SK-N-SH treated with all-trans-retinoic acid at 6 μM for 48 hours (cell line): ENCODE data around the gene ACTR1A.

Source experiments
- ATAC-seq: fragments of 200-7000 bp; cut with Tn5 transposase; 3 replicates; pipeline ENCODE4 v1.9.1; 2020; ENCODE audit warnings: mild to moderate bottlenecking, moderate library complexity
- ARNTL ChIP-seq: fragments of 450-650 bp; formaldehyde crosslinking; IDR thresholded peaks from 2 replicates; pipeline ENCODE4 v1.5.0; 2020; ENCODE audit warnings: low read depth, mild to moderate bottlenecking, moderate library complexity, borderline replicate concordance
- BACH2 ChIP-seq: fragments of 250-450 bp; sonication (Bioruptor Pico); IDR thresholded peaks from 2 replicates; pipeline ENCODE4 v1.9.0; 2021; ENCODE audit warnings: mild to moderate bottlenecking, borderline replicate concordance
- CSDC2 ChIP-seq: fragments of 250-450 bp; sonication (Bioruptor Pico); IDR thresholded peaks from 2 replicates; pipeline ENCODE4 v1.5.0; 2020; ENCODE audit warnings: mild to moderate bottlenecking, moderate library complexity
- ESRRG ChIP-seq: fragments of 250-450 bp; sonication (Bioruptor Pico); IDR thresholded peaks from 2 replicates; pipeline ENCODE4 v1.6.1; 2021; ENCODE audit warnings: mild to moderate bottlenecking
- GLIS3 ChIP-seq: fragments of 250-450 bp; sonication (Bioruptor Pico); IDR thresholded peaks from 2 replicates; pipeline ENCODE4 v1.5.0; 2020; ENCODE audit warnings: mild to moderate bottlenecking, moderate library complexity
- ISL1 ChIP-seq: fragments of 250-450 bp; sonication (Bioruptor Pico); IDR thresholded peaks from 2 replicates; pipeline ENCODE4 v2.1.2; 2022; ENCODE audit warnings: mild to moderate bottlenecking, moderate library complexity
- PPARA ChIP-seq: fragments of 250-450 bp; sonication (Bioruptor Pico); IDR thresholded peaks from 2 replicates; pipeline ENCODE4 v1.5.0; 2020; ENCODE audit warnings: mild to moderate bottlenecking, borderline replicate concordance
- RARB ChIP-seq: fragments of 250-450 bp; sonication (Bioruptor Pico); IDR thresholded peaks from 2 replicates; pipeline ENCODE4 v1.8.0; 2021; ENCODE audit warnings: mild to moderate bottlenecking, moderate library complexity
- SNAI2 ChIP-seq: fragments of 250-450 bp; sonication (Bioruptor Pico); IDR thresholded peaks from 2 replicates; pipeline ENCODE4 v1.5.0; 2020; ENCODE audit warnings: mild to moderate bottlenecking, moderate library complexity
- TCF4 ChIP-seq: fragments of 250-450 bp; sonication (Bioruptor Pico); IDR thresholded peaks from 2 replicates; pipeline ENCODE4 v1.8.0; 2021; ENCODE audit warnings: mild to moderate bottlenecking, moderate library complexity, borderline replicate concordance
- TOX ChIP-seq: fragments of 250-450 bp; sonication (Bioruptor Pico); IDR thresholded peaks from 2 replicates; pipeline ENCODE4 v1.8.0; 2021; ENCODE audit warnings: mild to moderate bottlenecking, moderate library complexity, borderline replicate concordance
- ZC3H10 ChIP-seq: fragments of 250-450 bp; sonication (Bioruptor Pico); IDR thresholded peaks from 2 replicates; pipeline ENCODE4 v1.5.1; 2021; ENCODE audit warnings: mild to moderate bottlenecking, moderate library complexity
- ZFP3 ChIP-seq: fragments of 250-450 bp; sonication (Bioruptor Pico); IDR thresholded peaks from 2 replicates; pipeline ENCODE4 v1.5.0; 2020; ENCODE audit warnings: mild to moderate bottlenecking, moderate library complexity
- ZFP30 ChIP-seq: fragments of 450-650 bp; formaldehyde crosslinking; IDR thresholded peaks from 2 replicates; pipeline ENCODE4 v1.5.0; 2022; ENCODE audit warnings: mild to moderate bottlenecking, moderate library complexity
- ZNF565 ChIP-seq: fragments of 450-650 bp; formaldehyde crosslinking; conservative IDR thresholded peaks from 2 replicates; pipeline ENCODE4 v1.5.0; 2020; ENCODE audit warnings: low read depth, mild to moderate bottlenecking, moderate library complexity
- ZNF70 ChIP-seq: fragments of 450-650 bp; formaldehyde crosslinking; IDR thresholded peaks from 2 replicates; pipeline ENCODE4 v1.5.0; 2020; ENCODE audit warnings: mild to moderate bottlenecking, moderate library complexity
- ZNF8 ChIP-seq: fragments of 450-650 bp; formaldehyde crosslinking; IDR thresholded peaks from 2 replicates; pipeline ENCODE4 v1.5.0; 2020; ENCODE audit warnings: mild to moderate bottlenecking, moderate library complexity
- TF ChIP-seq, protein P1 (sequence below): fragments of 250-450 bp; sonication (Bioruptor Pico); IDR thresholded peaks from 2 replicates; pipeline ENCODE4 v1.5.1; 2020; ENCODE audit warnings: low read depth, mild to moderate bottlenecking, moderate library complexity
- TF ChIP-seq, protein P2 (sequence below): fragments of 250-450 bp; sonication (Bioruptor Pico); IDR thresholded peaks from 2 replicates; pipeline ENCODE4 v1.5.1; 2021; ENCODE audit warnings: mild to moderate bottlenecking, moderate library complexity
- TF ChIP-seq, protein P3 (sequence below): fragments of 250-450 bp; sonication (Bioruptor Pico); IDR thresholded peaks from 2 replicates; pipeline ENCODE4 v1.5.0; 2020; ENCODE audit warnings: mild to moderate bottlenecking, moderate library complexity
- TF ChIP-seq, protein P4 (sequence below): fragments of 250-450 bp; sonication (Bioruptor Pico); IDR thresholded peaks from 2 replicates; pipeline ENCODE4 v1.8.0; 2021; ENCODE audit warnings: low read depth, mild to moderate bottlenecking, moderate library complexity, borderline replicate concordance
- TF ChIP-seq, protein P5 (sequence below): fragments of 250-450 bp; sonication (Bioruptor Pico); IDR thresholded peaks from 2 replicates; pipeline ENCODE4 v1.8.0; 2020; ENCODE audit warnings: mild to moderate bottlenecking, moderate library complexity, borderline replicate concordance

Gene ACTR1A

DNA sequence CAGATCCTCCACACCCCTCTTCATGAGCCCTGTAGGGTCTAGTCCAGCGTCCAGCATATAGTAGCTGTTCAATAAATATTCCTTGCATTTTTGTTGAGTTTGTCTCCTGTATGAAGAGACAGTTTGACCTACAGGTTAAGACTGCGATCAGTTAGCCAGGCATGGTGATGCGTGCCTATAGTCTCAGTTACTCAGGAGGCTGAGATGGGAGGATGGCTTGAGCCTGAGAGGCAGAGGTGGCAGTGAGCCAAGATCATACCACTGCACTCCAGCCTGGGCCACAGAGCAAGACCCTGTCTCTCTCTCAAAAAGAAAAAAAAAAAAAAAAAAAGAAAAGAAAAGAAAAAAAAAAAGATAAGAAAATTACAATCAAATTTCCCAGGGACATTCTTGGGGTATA, 65.0 kb downstream of the ACTR1A start:
- TF ChIP-seq ZNF8, result no peak
- TF ChIP-seq ZFP3 (CRISPR knock-in tag), result no peak
- TF ChIP-seq, protein P1, sequence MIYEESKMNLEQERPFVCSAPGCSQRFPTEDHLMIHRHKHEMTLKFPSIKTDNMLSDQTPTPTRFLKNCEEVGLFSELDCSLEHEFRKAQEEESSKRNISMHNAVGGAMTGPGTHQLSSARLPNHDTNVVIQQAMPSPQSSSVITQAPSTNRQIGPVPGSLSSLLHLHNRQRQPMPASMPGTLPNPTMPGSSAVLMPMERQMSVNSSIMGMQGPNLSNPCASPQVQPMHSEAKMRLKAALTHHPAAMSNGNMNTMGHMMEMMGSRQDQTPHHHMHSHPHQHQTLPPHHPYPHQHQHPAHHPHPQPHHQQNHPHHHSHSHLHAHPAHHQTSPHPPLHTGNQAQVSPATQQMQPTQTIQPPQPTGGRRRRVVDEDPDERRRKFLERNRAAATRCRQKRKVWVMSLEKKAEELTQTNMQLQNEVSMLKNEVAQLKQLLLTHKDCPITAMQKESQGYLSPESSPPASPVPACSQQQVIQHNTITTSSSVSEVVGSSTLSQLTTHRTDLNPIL (CRISPR knock-in tag), result no peak
- TF ChIP-seq ZC3H10 (CRISPR knock-in tag), result no peak
- TF ChIP-seq GLIS3 (CRISPR knock-in tag), result no peak
- no peak for TF ChIP-seq ZNF565 (CRISPR knock-in tag)
- TF ChIP-seq, protein P2, sequence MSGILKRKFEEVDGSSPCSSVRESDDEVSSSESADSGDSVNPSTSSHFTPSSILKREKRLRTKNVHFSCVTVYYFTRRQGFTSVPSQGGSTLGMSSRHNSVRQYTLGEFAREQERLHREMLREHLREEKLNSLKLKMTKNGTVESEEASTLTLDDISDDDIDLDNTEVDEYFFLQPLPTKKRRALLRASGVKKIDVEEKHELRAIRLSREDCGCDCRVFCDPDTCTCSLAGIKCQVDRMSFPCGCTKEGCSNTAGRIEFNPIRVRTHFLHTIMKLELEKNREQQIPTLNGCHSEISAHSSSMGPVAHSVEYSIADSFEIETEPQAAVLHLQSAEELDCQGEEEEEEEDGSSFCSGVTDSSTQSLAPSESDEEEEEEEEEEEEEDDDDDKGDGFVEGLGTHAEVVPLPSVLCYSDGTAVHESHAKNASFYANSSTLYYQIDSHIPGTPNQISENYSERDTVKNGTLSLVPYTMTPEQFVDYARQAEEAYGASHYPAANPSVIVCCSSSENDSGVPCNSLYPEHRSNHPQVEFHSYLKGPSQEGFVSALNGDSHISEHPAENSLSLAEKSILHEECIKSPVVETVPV (CRISPR knock-in tag), result no peak
- TF ChIP-seq ZNF70 (CRISPR knock-in tag), result no peak
- TF ChIP-seq SNAI2 (CRISPR knock-in tag), result no peak
- TF ChIP-seq ARNTL, result no peak
- no peak for TF ChIP-seq TCF4
- no peak for TF ChIP-seq ZFP30 (CRISPR knock-in tag)
- TF ChIP-seq, all 23 proteins: peak for 0
- no peak for ATAC-seq

DNA sequence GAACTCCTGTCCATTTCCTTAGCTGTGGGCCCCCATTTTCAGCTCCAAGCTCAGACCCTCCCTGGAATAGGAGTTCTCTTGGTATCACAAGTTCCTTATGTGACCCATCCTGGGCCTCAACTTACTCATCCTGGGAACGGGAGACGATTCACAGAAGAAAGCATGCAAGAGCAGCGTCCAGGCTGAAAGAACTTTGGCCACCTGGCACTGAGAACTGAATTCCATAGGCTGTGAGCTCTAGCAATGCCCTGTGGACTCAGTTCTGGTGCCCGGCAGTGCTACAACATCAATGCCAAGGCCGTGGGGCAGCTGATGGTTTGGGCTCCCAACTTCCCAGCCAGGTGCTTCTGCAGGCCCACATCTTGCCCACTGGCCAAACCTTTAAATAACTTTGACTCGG, 66.2 kb downstream of the ACTR1A start:
- TF ChIP-seq TOX (CRISPR knock-in tag) (no peak), BACH2 (CRISPR knock-in tag) (no peak), RARB (CRISPR knock-in tag) (no peak), TCF4 (no peak), ZNF70 (CRISPR knock-in tag) (no peak), SNAI2 (CRISPR knock-in tag) (no peak), PPARA (no peak), ZFP3 (CRISPR knock-in tag) (no peak), ZNF8 (no peak), ARNTL (no peak), ISL1 (CRISPR knock-in tag) (no peak), CSDC2 (no peak), ESRRG (CRISPR knock-in tag) (no peak), ZFP30 (CRISPR knock-in tag) (no peak), ZC3H10 (CRISPR knock-in tag) (no peak), ZNF565 (CRISPR knock-in tag) (no peak)
- TF ChIP-seq, protein P1 (CRISPR knock-in tag), result no peak
- TF ChIP-seq, protein P3, sequence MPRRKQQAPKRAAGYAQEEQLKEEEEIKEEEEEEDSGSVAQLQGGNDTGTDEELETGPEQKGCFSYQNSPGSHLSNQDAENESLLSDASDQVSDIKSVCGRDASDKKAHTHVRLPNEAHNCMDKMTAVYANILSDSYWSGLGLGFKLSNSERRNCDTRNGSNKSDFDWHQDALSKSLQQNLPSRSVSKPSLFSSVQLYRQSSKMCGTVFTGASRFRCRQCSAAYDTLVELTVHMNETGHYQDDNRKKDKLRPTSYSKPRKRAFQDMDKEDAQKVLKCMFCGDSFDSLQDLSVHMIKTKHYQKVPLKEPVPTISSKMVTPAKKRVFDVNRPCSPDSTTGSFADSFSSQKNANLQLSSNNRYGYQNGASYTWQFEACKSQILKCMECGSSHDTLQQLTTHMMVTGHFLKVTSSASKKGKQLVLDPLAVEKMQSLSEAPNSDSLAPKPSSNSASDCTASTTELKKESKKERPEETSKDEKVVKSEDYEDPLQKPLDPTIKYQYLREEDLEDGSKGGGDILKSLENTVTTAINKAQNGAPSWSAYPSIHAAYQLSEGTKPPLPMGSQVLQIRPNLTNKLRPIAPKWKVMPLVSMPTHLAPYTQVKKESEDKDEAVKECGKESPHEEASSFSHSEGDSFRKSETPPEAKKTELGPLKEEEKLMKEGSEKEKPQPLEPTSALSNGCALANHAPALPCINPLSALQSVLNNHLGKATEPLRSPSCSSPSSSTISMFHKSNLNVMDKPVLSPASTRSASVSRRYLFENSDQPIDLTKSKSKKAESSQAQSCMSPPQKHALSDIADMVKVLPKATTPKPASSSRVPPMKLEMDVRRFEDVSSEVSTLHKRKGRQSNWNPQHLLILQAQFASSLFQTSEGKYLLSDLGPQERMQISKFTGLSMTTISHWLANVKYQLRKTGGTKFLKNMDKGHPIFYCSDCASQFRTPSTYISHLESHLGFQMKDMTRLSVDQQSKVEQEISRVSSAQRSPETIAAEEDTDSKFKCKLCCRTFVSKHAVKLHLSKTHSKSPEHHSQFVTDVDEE (CRISPR knock-in tag), result no peak
- TF ChIP-seq, protein P4, sequence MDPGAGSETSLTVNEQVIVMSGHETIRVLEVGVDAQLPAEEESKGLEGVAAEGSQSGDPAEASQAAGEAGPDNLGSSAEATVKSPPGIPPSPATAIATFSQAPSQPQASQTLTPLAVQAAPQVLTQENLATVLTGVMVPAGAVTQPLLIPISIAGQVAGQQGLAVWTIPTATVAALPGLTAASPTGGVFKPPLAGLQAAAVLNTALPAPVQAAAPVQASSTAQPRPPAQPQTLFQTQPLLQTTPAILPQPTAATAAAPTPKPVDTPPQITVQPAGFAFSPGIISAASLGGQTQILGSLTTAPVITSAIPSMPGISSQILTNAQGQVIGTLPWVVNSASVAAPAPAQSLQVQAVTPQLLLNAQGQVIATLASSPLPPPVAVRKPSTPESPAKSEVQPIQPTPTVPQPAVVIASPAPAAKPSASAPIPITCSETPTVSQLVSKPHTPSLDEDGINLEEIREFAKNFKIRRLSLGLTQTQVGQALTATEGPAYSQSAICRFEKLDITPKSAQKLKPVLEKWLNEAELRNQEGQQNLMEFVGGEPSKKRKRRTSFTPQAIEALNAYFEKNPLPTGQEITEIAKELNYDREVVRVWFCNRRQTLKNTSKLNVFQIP (CRISPR knock-in tag), result no peak
- TF ChIP-seq, protein P5, sequence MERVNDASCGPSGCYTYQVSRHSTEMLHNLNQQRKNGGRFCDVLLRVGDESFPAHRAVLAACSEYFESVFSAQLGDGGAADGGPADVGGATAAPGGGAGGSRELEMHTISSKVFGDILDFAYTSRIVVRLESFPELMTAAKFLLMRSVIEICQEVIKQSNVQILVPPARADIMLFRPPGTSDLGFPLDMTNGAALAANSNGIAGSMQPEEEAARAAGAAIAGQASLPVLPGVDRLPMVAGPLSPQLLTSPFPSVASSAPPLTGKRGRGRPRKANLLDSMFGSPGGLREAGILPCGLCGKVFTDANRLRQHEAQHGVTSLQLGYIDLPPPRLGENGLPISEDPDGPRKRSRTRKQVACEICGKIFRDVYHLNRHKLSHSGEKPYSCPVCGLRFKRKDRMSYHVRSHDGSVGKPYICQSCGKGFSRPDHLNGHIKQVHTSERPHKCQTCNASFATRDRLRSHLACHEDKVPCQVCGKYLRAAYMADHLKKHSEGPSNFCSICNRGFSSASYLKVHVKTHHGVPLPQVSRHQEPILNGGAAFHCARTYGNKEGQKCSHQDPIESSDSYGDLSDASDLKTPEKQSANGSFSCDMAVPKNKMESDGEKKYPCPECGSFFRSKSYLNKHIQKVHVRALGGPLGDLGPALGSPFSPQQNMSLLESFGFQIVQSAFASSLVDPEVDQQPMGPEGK (CRISPR knock-in tag), result no peak
- ATAC-seq, result no peak
